HG03025 (cell line): Measurements from ENCODE around the gene ATXN1.

Experiments used
- ATAC-seq: cut with Tn5 transposase; IDR thresholded peaks from one replicate; pipeline ENCODE4 v1.9.1; 2021; ENCODE audit warnings: mild to moderate bottlenecking, moderate library complexity; ENCODE audit not compliant: unreplicated experiment, low FRiP score

The ATXN1 gene

DNA sequence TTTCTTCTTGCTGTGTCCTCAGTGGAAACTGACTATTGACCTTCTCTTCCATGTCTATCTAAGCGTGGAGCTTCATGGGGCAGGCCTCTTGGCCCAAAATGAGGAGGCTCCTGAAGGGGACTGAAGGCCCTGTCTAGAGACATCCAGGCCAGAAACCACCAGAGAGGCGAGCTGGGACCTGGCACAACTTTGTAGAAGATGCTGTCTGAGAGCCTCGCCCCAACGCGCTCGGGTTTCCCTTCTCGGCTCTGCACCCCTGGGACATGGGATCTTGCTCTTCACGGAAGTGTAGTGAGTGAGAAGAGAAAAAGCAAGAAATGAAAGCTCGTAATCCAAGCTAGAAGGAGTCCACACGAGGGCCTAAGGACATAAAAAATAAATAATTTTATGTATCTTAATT is 426.1 kb downstream of the ATXN1 start:
- no peak for ATAC-seq

DNA sequence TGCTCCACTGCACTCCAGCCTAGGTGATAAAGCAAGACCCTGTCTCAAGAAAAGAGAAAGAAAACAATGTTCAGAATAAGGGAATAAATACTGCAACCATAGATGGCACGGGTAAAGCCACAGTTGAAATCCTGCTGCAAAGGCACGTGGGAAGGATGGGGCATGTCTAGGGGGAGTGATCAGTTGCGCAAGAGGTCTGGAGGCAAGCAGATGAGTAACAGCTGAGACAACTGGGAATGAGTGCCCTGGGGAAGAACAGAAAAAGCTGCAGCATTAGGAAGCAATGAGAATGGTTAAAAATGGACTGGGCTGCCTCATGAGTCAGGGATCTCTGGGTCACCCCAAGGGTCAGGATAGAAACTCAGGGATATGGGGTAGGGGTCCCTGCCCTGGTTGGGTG is 426.6 kb downstream of the ATXN1 start:
- ATAC-seq = no peak

DNA sequence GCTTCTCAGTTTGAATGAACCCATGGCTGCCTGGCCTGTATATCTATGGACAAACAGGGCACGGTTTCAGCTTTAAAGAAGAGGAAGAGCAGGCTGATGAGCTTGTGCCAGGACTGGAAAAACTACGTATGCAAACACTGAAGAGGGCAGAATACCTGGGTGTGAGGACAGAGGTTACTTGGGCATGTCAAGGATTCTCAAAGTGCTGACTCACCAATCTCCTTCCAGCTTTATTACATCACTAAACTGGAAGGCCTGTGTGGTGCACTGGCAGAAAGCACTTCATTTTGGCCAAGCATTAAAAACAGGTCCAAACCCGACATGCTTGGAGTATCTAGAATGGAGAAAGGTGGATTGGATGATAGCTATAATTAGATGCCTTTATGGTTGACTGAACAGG is 427.7 kb downstream of the ATXN1 start:
- ATAC-seq = no peak

DNA sequence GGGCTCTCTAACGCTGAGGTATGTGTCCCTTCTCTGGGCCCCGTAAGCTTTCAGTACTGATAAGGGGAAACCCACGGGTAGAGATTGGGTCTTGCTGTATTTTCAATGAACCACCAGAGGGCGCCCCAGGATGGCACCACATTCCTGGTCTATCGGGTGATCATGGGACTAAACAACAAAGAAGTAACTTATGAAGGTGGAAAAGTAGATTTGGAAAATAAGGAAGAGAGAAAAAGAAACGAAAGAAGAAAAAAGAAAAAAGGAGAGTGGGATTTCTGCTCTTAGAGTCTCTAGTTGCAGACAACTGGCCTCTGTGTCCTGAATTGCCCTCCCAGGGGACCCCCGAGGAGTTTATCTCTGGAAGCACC is 429.1 kb downstream of the ATXN1 start:
- ATAC-seq = peak; percentile 81

DNA sequence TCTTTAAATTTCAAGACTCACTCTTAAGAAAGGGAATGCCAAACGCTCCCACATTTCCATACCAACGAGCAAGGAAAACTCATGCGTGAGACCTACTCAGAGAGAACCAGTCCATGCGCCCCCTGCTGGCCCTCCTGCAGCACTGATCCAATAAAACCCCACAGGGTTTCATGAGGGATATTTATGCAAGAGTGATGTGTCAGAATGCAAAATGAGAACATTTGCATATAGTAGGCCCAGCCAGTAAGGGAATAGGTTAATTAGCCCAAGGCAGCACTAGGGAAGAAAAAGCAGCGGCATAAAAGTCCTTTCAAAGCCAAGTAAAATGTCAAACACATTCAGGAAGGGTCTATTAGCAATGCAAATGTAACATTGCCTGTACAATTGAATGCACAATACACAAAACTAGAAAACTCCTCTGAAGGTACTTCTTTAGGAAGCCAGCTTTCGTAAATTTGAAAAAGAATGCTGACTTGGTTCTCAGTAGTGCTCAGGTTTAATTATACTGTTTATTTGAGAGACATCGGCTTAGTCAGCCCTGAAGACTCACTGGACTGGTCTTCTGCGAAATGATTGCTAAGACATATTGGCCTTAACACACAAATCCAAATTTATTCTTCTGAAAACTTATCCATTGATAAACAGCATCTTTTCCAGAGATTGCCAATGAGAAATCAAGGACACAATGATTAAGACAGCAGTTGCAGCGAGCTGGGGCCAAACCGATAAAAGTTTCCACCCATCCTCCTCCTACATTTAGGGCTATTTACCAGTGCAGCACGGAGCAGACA is 429.7 kb downstream of the ATXN1 start:
- ATAC-seq = no peak

DNA sequence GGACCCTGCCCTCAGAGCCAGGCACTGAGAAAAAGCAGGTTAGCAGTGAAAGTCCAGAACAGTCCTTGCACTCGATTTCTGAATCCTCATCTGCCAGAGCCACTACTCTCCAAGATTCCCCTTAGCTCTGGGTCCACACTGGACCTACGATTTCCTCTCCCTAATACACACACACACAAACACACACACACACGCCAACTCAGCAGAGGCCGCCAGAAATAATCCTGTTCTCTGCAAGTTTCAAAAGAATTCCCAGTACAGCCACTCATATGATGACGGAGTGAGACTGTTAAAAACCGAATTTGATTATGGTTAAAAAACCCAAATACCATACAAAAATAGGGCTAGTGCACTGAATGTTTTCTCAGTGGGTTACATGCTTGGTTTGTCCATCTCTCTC is 432.0 kb downstream of the ATXN1 start:
- ATAC-seq = no peak

DNA sequence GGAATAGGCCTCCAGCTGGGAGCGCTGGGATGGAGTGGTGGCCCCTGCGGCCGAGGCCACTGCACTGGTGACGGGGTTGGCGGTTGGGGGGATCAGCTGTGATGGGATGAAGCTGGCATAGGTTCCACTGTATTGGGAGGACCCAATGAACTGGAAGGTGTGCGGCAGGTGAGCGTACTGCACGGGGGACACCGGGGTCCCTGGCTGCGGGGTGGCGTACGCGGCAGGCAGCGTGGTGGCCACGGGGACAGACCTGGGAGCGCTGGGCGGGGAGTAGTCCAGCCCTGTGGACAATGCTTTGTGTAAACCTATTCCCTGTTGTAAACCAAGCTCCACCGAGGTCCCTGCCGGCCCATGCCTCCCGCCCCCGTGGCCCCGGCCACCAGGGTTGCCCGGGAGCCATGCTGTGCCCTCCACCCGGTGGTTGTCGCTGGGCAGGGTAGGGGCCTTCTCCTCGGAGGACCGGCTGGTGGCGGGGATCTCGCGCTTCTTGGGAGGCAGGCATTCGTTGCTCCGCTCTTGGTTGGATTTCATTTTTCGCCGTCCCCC is 433.4 kb downstream of the ATXN1 start:
- no peak for ATAC-seq

DNA sequence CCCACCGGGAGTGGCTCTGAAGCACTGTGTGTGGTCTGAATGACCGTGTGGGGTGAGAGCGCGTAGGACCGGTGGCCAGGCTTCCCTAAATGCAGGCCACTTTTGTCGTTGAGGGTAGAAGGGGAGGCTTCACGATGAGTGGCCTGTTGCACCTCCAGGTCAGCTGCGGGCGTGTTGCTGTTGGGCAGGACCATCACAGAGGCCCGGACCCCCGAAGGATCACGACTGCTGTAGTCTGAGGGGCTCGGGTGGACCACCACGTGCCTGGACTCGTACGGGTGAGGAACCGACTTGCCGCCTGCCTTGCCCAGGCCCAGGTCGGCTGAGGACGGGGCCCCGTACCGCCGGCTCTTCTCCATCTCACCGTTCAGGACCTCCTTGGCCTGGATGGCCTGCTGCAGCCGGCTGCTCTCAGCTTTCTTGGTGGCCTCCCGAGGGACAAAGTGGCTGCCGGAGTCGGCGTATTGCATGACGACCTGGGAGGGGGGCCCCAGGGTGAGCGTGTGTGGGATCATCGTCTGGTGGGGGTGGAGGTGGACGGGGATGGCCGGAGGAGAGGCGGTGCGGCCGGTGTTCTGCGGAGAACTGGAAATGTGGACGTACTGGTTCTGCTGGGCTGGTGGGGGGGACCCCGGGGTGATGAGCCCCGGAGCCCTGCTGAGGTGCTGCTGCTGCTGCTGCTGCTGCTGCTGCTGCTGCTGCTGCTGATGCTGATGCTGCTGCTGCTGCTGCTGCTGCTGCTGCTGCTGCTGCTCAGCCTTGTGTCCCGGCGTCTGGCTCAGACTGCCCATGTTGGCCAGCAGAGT is 434.1 kb downstream of the ATXN1 start:
- ATAC-seq = no peak

DNA sequence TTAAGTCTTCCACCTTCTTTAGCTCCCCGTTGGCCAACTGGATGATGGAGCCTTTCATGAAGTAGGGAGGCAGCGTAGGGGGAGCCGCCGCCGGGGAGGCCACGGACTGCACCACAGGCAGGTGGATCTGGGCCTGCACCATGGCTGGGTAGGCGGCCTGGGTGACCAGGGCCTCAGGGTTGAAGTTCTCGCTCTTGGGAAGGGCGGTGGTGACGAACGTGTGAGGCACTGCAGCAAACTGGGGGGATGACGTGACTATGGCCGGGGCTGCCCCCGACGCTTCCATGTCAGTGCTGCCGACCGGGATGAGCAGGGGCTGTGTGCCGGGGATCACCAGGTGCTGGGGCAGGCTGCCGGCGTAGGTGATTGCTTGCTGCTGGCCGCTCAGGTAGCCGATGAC is 434.7 kb downstream of the ATXN1 start:
- no peak for ATAC-seq

DNA sequence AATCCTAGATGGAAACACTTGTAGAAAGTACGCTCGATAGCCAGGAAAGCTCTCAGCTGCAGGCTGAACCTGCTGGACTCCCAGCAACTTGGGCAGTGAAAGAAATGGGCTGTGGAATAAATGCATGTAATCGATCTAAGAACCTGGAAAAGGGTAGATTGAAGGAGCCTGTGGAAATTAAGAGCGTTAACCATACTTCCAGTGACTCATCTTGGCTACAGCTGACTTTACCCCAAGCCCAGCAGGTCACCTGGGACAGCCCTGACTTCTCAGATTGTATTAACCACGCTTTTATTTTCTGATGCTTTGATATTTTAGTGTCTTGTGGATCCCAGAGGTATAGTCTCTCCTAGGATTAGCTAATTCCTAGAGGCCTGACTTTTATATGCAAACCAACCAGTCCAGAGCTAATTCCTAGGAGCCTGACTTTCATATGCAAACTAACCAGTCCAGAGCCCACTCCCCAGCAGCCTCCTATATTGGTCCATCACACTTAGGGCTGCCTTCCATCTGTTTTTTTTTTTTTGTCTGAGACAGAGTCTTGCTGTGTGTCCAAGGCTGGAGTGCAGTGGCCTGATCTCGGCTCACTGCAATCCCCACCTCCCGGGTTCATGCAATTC is 436.5 kb downstream of the ATXN1 start:
- ATAC-seq = no peak

DNA sequence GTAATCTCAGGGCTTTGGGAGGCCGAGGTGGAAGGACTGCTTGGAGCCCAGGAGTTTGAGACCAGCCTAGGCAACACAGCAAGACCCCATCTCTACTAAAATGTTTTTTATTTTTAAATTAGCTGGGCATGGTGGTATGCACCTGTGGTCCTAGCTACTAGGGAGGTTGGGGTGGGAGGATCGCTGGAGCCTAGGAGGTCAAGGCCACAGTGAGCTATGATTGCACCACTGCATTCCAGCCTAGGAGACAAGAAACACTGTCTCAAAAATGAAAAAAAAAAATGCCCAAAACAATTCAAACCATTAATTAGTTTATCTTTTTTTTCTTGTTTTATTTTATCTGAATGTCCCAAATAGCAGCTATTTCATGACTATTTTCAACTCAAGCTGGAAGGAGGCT is 437.1 kb downstream of the ATXN1 start:
- ATAC-seq = no peak

DNA sequence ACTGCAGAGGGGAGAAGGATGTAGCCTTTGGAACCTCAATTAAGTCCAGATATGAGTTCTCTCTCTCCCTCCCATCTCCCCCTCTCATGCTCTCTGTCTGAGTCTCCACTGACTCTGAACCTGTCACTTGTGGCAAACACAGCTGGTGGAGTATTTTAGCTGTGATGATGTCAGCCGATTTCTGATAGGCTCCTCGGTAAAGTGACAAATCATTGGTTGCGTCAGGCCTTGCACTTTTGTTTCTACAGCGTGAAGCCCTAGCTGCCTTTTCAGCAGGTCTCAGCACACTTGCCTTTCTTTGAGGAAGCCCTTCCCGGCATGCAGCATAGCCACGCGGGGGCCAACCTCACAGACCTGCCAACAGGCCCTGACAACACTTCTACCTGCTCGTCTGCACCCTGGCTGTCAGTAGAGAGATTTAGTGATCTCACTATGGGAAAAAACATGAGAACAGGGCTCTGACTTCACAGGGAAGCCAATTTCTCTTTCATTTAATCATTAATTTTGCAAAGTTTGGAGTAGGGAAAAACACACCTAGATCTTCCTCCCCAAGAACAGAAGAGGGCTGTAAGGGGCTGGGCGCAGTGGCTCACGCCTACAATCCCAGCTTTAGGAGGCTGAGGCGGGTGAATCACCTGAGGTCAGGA is 438.5 kb downstream of the ATXN1 start:
- ATAC-seq = peak; percentile 72

DNA sequence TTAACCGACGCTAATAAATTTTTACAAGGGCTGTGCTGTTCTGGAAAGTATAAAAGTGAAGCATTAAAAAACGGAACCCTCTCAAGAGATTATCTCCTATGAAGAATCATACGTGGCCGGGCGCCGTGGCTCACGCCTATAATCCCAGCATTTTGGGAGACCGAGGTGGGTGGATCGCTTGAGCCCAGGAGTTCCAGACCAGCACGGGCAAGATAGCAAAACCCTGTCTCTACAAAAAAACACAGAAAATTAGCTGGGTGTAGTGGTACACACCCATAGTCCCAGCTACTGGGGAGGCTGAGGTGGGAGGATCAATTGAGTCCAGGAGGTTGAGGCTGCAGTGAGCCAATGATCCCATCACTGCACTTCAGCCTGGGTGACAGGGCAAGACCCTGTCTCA is 439.4 kb downstream of the ATXN1 start:
- ATAC-seq = no peak

DNA sequence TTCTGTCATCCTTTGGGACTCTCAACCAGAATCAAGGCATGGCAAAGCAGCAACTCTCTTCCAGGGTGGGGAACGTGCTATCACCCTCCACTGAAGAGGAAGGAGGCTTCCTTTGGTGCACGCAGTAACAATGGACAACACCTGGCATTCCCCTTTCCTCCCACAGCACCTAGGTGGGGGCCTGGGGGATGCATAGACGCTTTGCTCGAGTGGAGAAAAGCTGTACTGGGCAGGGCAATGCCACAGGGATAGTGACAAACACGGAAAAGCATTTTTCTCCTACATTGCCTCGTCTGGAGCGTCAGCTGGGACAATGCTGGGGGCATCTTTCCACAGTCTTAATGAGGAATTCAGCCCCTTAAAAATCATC is 439.9 kb downstream of the ATXN1 start:
- no peak for ATAC-seq

DNA sequence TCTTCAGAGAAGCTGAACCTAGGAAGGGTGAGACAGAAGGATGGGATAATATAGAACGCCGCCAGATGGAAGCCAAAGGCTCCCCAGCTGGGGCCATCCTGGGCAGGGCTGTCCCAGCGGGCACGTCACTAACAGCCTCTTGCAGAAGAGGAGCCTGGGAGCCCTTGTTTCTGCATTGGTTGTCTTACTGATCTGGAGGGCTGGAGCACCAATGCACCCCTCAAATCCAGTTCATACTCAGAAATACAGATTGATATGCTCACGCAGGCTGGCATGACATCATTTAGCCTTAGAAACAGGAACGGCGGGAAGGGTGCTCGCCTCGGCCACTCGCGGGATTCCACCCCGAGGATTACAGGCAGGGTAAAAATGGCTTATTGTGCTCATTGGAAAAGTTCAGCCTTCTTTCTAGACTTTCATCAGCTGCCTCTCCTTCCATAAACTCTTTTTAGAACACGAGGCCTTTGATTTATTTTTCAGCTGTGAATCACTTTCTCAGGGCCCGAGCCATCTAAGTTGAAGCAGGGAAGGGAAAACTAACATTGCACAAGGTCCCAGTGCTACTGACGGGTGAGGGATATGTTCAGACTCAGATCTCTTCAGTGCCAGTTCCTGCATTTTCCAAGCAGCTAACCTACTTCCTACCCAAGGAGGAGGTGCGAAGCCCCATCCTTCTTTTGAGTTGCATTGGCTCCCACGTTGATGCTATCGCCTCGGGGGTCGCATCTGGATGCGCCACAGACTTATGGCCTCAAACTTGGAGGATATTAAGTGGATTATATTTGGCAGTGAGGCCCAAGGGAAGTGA is 440.5 kb downstream of the ATXN1 start:
- no peak for ATAC-seq

DNA sequence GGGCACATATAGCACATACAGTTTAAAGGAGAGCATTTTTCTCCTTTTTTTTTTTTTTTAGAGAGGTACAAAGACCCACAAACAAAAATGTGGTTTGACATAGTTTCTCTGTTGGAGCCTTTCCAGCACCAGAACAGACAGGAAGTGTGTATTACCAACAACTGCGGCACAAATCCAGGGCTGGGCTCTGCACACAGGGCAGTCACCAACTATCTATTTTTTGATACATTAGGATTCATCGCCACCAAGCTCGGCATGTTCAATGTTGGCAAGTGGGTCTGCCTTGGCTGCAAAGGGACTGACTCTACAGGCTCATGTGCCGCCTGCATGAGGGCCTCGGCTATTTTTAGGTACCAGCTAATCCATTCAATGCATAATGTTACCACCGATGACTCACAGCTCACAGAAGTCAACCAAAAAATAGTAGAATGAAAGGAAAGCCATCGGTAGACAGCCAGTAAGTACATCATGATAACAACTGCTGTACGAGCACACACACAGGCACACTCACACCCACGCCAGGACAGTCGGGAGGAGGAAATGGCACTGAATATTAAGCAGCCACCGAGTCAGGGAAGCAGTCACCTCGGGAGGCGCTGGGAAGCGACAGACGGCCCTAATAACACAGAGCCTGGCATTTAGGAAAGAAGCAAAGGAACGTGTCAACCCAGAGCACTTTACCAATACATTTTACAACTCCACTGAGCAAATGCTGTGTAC is 441.3 kb downstream of the ATXN1 start:
- ATAC-seq = peak; percentile 51

DNA sequence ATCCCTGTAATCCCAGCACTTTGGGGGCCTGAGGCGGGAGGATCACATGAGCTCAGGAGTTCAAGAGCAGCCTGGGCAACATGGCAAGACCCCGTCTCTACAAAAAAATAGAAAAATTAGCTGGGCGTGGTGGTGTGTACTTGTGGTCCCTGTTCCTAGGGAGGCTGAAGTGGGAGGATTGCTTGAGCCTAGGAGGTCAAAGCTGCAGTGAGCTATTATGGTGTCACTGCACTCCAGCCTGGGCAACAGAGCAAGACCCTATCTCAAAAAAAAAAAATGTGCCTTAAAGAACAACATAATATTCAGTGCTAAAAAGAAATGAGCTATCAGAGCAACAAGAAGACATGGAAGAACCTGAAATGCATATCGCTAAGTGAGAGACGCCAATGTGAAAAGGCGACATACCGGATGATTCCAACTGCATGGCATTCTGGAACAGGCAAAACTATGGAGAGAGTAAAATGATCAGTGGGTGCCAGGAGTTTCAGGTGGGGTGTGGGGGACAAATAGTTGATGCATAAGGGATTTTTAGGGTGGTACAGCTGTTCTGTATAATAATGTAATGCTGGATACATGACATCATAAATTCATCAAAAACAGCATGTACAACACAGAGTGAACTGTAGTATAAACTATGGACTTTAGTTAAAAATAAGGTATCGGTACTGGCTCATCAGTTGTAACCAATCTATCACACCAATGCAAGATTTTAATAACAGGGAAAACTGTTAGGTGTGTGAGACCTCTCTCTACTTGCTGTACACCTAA is 442.1 kb downstream of the ATXN1 start:
- ATAC-seq = no peak

DNA sequence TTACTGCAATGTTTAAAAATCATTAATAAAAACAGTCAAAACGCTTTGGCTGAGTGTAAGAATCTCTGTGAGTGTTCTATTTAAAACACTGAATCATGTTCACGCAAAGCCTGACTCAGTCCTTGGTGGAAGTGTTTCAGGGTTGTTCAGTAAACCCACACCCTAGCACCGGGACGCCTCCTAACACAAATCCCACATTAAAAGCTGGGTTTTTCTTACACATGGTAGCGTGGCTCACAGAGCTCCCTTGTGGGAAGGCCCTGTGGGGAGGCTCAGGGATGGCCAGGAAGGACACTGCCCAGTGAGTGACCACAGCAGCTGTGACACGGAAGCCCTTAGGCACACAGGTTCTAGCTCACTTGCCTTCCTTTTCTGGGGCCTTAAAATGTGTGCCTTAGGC is 442.7 kb downstream of the ATXN1 start:
- ATAC-seq = no peak
